GM12878 (cell line): ENCODE results near the gene CACNA1D. TPM values are rescaled to one million over a fixed set of nuclear protein-coding genes. Genes with fewer than 3 reads are reported as not detected.

Source experiments
- CBFB ChIP-seq: IDR thresholded peaks from 2 replicates; pipeline ENCODE4 v1.6.1; 2016; ENCODE audit warnings: antibody characterized with exemption, low read depth
- ETV6 ChIP-seq, 2 experiments: fragments of 450-650 bp in 1 of 2; IDR thresholded peaks in 1 of 2; conservative IDR thresholded peaks in 1 of 2; 2 replicates each; pipeline ENCODE4 v1.6.1; 2014; ENCODE audit warnings: antibody characterized with exemption in 1 of 2, borderline replicate concordance in 1 of 2, low read depth in 1 of 2, mild to moderate bottlenecking in 1 of 2, moderate library complexity in 1 of 2
- EZH2 ChIP-seq: IDR thresholded peaks from 2 replicates; pipeline ENCODE4 v1.6.1; 2012; ENCODE audit warnings: low read depth, mild to moderate bottlenecking, control low read depth, inconsistent platforms, low read length, borderline replicate concordance; ENCODE audit not compliant: control insufficient read depth
- GATAD2B ChIP-seq: fragments of 450-650 bp; conservative IDR thresholded peaks from 2 replicates; pipeline ENCODE4 v1.6.1; 2017; ENCODE audit warnings: low read depth, mild to moderate bottlenecking, moderate library complexity
- JUNB ChIP-seq: IDR thresholded peaks from 2 replicates; pipeline ENCODE4 v1.6.1; 2016; ENCODE audit warnings: antibody characterized with exemption, mild to moderate bottlenecking
- KDM1A ChIP-seq: fragments of 200-600 bp; sonication (generic); IDR thresholded peaks from 2 replicates; pipeline ENCODE4 v1.6.1; 2016; ENCODE audit warnings: borderline replicate concordance
- KLF5 ChIP-seq: fragments of 450-650 bp; IDR thresholded peaks from 2 replicates; pipeline ENCODE4 v1.6.1; 2014; ENCODE audit warnings: mild to moderate bottlenecking; ENCODE audit not compliant: partially characterized antibody
- NR2F1 ChIP-seq: fragments of 450-650 bp; conservative IDR thresholded peaks from 2 replicates; pipeline ENCODE4 v1.6.1; 2017; ENCODE audit warnings: mild to moderate bottlenecking
- PAX5 ChIP-seq: IDR thresholded peaks from 2 replicates; pipeline ENCODE4 v1.6.1; 2011; ENCODE audit warnings: low read depth, low read length, borderline replicate concordance
- POLR2AphosphoS5 ChIP-seq: IDR thresholded peaks from 2 replicates; pipeline ENCODE4 v1.6.1; 2011; ENCODE audit warnings: mild to moderate bottlenecking, low read length, inconsistent platforms
- RAD51 ChIP-seq: fragments of 450-650 bp; IDR thresholded peaks from 2 replicates; pipeline ENCODE4 v1.6.1; 2016; ENCODE audit warnings: moderate library complexity, mild to moderate bottlenecking, inconsistent platforms
- SIN3A ChIP-seq: IDR thresholded peaks from 2 replicates; pipeline ENCODE4 v1.6.1; 2012; ENCODE audit warnings: low read depth, low read length, improper control_type of control experiment
- SMARCA5 ChIP-seq: fragments of 450-650 bp; IDR thresholded peaks from 2 replicates; pipeline ENCODE4 v1.6.1; 2017; ENCODE audit warnings: mild to moderate bottlenecking
- SMC3 ChIP-seq: IDR thresholded peaks from 2 replicates; pipeline ENCODE4 v1.6.1; 2011; ENCODE audit warnings: low read length, improper control_type of control experiment, borderline replicate concordance
- SPI1 ChIP-seq: IDR thresholded peaks from 2 replicates; pipeline ENCODE4 v1.6.1; 2011; ENCODE audit warnings: low read depth, mild to moderate bottlenecking, low read length, moderate library complexity, borderline replicate concordance; ENCODE audit not compliant: insufficient read depth
- TCF12 ChIP-seq: IDR thresholded peaks from 2 replicates; pipeline ENCODE4 v1.6.1; 2011; ENCODE audit warnings: low read depth, mild to moderate bottlenecking, low read length
- WRNIP1 ChIP-seq: IDR thresholded peaks from 2 replicates; pipeline ENCODE4 v1.6.1; 2011; ENCODE audit warnings: low read depth, low read length, improper control_type of control experiment, borderline replicate concordance
- YY1 ChIP-seq: IDR thresholded peaks from 2 replicates; pipeline ENCODE4 v1.6.1; 2011; ENCODE audit warnings: low read depth, mild to moderate bottlenecking, low read length
- polyA plus RNA-seq, 11 experiments: library from polyadenylated mRNA; depleted of rRNA in 4 of 11; unstranded in 6 of 11; stranded (reverse) in 5 of 11; fragments of >200 nt; fragmentation: Nextera tagmentation in 4 of 11; fragmentation: Illumina TruSeq in 1 of 11; extraction: Ambion mirVana in 4 of 11; extraction: Trizol in 1 of 11; gene quantifications; 1 replicate in 1 of 11; 2 replicates in 10 of 11; pipeline versions ENCODE4 v1.2.1 to v1.2.3, GENCODE V29; 2011 to 2016; ENCODE audit warnings: inconsistent platforms in 2 of 11, missing spikeins in 2 of 11, low read depth in 1 of 11
- total RNA-seq, 4 experiments: library from RNA; depleted of rRNA in 3 of 4; stranded (reverse); fragments of >200 nt in 3 of 4; fragmentation: Illumina TruSeq in 1 of 4; extraction: Trizol in 1 of 4; gene quantifications; 2 replicates each; pipeline versions ENCODE4 v1.2.1 to v1.2.3, GENCODE V29; 2013 to 2021
- TF ChIP-seq, protein P1 (sequence below), 3 experiments: IDR thresholded peaks in 2 of 3; conservative IDR thresholded peaks in 1 of 3; 2 replicates each; pipeline ENCODE4 v1.5.1; 2011; ENCODE audit warnings: low read depth in 3 of 3, low read length in 3 of 3, mild to moderate bottlenecking in 3 of 3, control low read depth in 2 of 3, moderate library complexity in 2 of 3, inconsistent platforms in 1 of 3, mixed read lengths in 1 of 3; ENCODE audit not compliant: control insufficient read depth in 2 of 3, insufficient read depth in 1 of 3; ENCODE audit errors: extremely low read depth in 1 of 3
- TF ChIP-seq, protein P2 (sequence below): fragments of 450-650 bp; IDR thresholded peaks from 2 replicates; pipeline ENCODE4 v1.6.1; 2016; ENCODE audit warnings: mild to moderate bottlenecking, moderate library complexity, borderline replicate concordance
- TF ChIP-seq, protein P3 (sequence below): fragments of 450-650 bp; IDR thresholded peaks from 2 replicates; pipeline ENCODE4 v1.6.1; 2017; ENCODE audit warnings: mild to moderate bottlenecking, moderate library complexity

Gene CACNA1D
- total and polyA plus RNA-seq, 10 of the 15 experiments (the other 5 are each of a cell fraction or from before 2014, with no cell fraction given), result 0.21 to 24.4 (median 1.6) TPM

DNA sequence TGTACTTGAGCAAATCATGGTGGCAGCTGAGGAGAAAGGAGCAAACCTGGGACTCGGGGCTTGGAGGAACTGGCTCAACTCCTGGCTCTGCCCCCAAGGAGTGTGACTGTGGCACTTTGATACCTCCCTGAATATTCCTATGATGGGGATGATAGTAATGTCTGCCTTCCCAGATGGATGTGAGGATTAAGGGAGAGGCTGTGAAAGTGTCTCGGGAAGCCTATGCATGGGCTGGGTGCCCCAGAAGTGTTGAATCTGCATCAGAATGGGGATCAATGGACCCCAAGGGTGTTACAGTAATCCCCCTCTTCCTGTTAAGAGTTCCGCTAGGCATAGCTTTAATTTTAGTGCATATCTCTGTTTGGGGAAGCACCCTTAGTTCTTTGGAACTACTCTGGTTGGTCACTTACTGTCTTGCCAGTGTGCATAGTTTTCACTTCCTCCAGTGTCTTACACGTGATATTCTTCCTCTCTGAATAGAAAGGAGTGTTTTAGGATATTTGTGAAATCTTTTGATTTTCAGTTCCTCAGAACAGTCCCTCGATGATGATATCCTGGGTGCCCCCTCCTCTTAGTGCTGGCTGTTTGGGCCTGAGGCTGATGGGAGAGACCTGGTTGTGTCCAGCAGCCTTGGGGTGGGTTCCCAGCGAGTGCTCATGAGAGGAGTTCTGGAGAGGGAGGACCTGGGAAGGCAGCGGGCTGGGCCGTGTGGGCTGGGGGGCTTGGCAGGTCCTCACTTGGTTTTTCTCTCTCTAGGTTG is 254.3 kb downstream of the CACNA1D start (continued):
- no peak for TF ChIP-seq POLR2AphosphoS5
- TF ChIP-seq RAD51, result peak; percentile 78
- no peak for TF ChIP-seq SIN3A
- TF ChIP-seq YY1, result no peak
- TF ChIP-seq ETV6 (conservative IDR thresholded peaks at IDR 0.05 in 1 of 2, IDR thresholded peaks at IDR 0.05 in 1 of 2; ENCODE audit: borderline replicate concordance in 1 of 2, low read depth in 1 of 2), result peak in 1 of 2 experiments; percentile 49; a peak in 1 of 4 replicates
- TF ChIP-seq EZH2, result no peak
- peak; percentile 64 for TF ChIP-seq SMARCA5
- no peak for TF ChIP-seq NR2F1
- TF ChIP-seq TCF12, result no peak
- TF ChIP-seq KDM1A, result no peak
- peak; percentile 21; the same call in 1 of the 2 replicates for TF ChIP-seq GATAD2B
- TF ChIP-seq, protein P1, sequence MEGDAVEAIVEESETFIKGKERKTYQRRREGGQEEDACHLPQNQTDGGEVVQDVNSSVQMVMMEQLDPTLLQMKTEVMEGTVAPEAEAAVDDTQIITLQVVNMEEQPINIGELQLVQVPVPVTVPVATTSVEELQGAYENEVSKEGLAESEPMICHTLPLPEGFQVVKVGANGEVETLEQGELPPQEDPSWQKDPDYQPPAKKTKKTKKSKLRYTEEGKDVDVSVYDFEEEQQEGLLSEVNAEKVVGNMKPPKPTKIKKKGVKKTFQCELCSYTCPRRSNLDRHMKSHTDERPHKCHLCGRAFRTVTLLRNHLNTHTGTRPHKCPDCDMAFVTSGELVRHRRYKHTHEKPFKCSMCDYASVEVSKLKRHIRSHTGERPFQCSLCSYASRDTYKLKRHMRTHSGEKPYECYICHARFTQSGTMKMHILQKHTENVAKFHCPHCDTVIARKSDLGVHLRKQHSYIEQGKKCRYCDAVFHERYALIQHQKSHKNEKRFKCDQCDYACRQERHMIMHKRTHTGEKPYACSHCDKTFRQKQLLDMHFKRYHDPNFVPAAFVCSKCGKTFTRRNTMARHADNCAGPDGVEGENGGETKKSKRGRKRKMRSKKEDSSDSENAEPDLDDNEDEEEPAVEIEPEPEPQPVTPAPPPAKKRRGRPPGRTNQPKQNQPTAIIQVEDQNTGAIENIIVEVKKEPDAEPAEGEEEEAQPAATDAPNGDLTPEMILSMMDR (IDR thresholded peaks at IDR 0.05 in 2 of 3, conservative IDR thresholded peaks at IDR 0.05 in 1 of 3; ENCODE audit: control insufficient read depth in 2 of 3, extremely low read depth in 1 of 3, insufficient read depth in 1 of 3, low read depth in 3 of 3, low read length in 3 of 3), result no peak
- TF ChIP-seq PAX5, result no peak
- no peak for TF ChIP-seq WRNIP1
- no peak for TF ChIP-seq KLF5
- TF ChIP-seq, protein P2, sequence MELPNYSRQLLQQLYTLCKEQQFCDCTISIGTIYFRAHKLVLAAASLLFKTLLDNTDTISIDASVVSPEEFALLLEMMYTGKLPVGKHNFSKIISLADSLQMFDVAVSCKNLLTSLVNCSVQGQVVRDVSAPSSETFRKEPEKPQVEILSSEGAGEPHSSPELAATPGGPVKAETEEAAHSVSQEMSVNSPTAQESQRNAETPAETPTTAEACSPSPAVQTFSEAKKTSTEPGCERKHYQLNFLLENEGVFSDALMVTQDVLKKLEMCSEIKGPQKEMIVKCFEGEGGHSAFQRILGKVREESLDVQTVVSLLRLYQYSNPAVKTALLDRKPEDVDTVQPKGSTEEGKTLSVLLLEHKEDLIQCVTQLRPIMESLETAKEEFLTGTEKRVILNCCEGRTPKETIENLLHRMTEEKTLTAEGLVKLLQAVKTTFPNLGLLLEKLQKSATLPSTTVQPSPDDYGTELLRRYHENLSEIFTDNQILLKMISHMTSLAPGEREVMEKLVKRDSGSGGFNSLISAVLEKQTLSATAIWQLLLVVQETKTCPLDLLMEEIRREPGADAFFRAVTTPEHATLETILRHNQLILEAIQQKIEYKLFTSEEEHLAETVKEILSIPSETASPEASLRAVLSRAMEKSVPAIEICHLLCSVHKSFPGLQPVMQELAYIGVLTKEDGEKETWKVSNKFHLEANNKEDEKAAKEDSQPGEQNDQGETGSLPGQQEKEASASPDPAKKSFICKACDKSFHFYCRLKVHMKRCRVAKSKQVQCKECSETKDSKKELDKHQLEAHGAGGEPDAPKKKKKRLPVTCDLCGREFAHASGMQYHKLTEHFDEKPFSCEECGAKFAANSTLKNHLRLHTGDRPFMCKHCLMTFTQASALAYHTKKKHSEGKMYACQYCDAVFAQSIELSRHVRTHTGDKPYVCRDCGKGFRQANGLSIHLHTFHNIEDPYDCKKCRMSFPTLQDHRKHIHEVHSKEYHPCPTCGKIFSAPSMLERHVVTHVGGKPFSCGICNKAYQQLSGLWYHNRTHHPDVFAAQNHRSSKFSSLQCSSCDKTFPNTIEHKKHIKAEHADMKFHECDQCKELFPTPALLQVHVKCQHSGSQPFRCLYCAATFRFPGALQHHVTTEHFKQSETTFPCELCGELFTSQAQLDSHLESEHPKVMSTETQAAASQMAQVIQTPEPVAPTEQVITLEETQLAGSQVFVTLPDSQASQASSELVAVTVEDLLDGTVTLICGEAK, result no peak
- TF ChIP-seq, protein P3, sequence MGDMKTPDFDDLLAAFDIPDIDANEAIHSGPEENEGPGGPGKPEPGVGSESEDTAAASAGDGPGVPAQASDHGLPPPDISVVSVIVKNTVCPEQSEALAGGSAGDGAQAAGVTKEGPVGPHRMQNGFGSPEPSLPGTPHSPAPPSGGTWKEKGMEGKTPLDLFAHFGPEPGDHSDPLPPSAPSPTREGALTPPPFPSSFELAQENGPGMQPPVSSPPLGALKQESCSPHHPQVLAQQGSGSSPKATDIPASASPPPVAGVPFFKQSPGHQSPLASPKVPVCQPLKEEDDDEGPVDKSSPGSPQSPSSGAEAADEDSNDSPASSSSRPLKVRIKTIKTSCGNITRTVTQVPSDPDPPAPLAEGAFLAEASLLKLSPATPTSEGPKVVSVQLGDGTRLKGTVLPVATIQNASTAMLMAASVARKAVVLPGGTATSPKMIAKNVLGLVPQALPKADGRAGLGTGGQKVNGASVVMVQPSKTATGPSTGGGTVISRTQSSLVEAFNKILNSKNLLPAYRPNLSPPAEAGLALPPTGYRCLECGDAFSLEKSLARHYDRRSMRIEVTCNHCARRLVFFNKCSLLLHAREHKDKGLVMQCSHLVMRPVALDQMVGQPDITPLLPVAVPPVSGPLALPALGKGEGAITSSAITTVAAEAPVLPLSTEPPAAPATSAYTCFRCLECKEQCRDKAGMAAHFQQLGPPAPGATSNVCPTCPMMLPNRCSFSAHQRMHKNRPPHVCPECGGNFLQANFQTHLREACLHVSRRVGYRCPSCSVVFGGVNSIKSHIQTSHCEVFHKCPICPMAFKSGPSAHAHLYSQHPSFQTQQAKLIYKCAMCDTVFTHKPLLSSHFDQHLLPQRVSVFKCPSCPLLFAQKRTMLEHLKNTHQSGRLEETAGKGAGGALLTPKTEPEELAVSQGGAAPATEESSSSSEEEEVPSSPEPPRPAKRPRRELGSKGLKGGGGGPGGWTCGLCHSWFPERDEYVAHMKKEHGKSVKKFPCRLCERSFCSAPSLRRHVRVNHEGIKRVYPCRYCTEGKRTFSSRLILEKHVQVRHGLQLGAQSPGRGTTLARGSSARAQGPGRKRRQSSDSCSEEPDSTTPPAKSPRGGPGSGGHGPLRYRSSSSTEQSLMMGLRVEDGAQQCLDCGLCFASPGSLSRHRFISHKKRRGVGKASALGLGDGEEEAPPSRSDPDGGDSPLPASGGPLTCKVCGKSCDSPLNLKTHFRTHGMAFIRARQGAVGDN, result peak; percentile 77; the same call in 1 of the 2 replicates
- TF ChIP-seq JUNB, result no peak
- no peak for TF ChIP-seq CBFB
- no peak for TF ChIP-seq SMC3
- TF ChIP-seq SPI1, result peak; percentile 91
